Caco-2 (cell line): Measurements from ENCODE around the gene BTNL8. TPM values are rescaled to one million over a fixed set of nuclear protein-coding genes. Genes with fewer than 3 reads are reported as not detected.

Source experiments
- BruUV-seq: library from RNA; stranded (reverse); fragments of 400-500 nt; replicated peaks from 2 replicates; lab custom pipeline; 2021; lab: Mats Ljungman, UMichigan
- CTCF ChIA-PET: fragments of 300-600 bp; sonication (Branson Sonifier 250); formaldehyde crosslinking; loops from one replicate; lab custom pipeline; 2022; ENCODE audit warnings: antibody characterized with exemption; lab: Charles Lee
- POLR2A ChIA-PET: fragments of 300-600 bp; sonication (Branson Sonifier 250); formaldehyde crosslinking; loops from one replicate; lab custom pipeline; 2022; ENCODE audit warnings: antibody characterized with exemption; lab: Charles Lee
- DNase-seq, 2 experiments: peaks; one replicate each; pipeline versions ENCODE4 v3.0.0 to v3.0.0-alpha.2; 2020 to 2022
- H3K27me3 ChIP-seq: replicated peaks from 2 replicates; pipeline ENCODE4 v1.6.0; 2011; ENCODE audit warnings: low read length; ENCODE audit not compliant: control insufficient read depth, insufficient read depth
- H3K36me3 ChIP-seq: 2 replicates; pipeline ENCODE4 v1.5.1; 2011; ENCODE audit warnings: low read length; ENCODE audit not compliant: control insufficient read depth, insufficient read depth
- H3K4me1 ChIP-seq: fragments of 250-450 bp; sonication (Bioruptor Pico); 2 replicates; pipeline ENCODE4 v1.5.1; 2020; ENCODE audit warnings: mild to moderate bottlenecking
- H3K4me3 ChIP-seq: 2 replicates; pipeline ENCODE4 v1.5.1; 2011; ENCODE audit warnings: low read depth, mild to moderate bottlenecking, control low read depth, low read length
- H3K9me3 ChIP-seq: fragments of 250-450 bp; sonication (Bioruptor Pico); 2 replicates; pipeline ENCODE4 v1.5.1; 2020; ENCODE audit warnings: mild to moderate bottlenecking, moderate library complexity
- H3K27ac Mint-ChIP-seq: one replicate; pipeline ENCODE4 v1.8.0; 2022; ENCODE audit warnings: mixed read lengths; ENCODE audit not compliant: unreplicated experiment
- H3K27me3 Mint-ChIP-seq: one replicate; pipeline ENCODE4 v1.8.0; 2022; ENCODE audit warnings: mixed read lengths; ENCODE audit not compliant: insufficient read depth, unreplicated experiment
- H3K36me3 Mint-ChIP-seq: one replicate; pipeline ENCODE4 v1.8.0; 2022; ENCODE audit warnings: mild to moderate bottlenecking, mixed read lengths; ENCODE audit not compliant: insufficient read depth, unreplicated experiment
- H3K4me1 Mint-ChIP-seq: one replicate; pipeline ENCODE4 v1.8.0; 2022; ENCODE audit warnings: low read depth, mixed read lengths; ENCODE audit not compliant: unreplicated experiment
- H3K4me3 Mint-ChIP-seq: one replicate; pipeline ENCODE4 v1.8.0; 2022; ENCODE audit warnings: mild to moderate bottlenecking, moderate library complexity, mixed read lengths; ENCODE audit not compliant: unreplicated experiment
- H3K9me3 Mint-ChIP-seq: one replicate; pipeline ENCODE4 v1.8.0; 2022; ENCODE audit warnings: mixed read lengths; ENCODE audit not compliant: unreplicated experiment
- CTCF ChIP-seq, 2 experiments: fragments of 200-600 bp in 1 of 2; IDR thresholded peaks; 1 replicate in 1 of 2; 2 replicates in 1 of 2; pipeline versions ENCODE4 v1.5.1 to v1.8.0; 2011 to 2022; ENCODE audit warnings: antibody characterized with exemption in 1 of 2, control low read depth in 1 of 2, inconsistent platforms in 1 of 2, low read depth in 1 of 2, low read length in 1 of 2, mild to moderate bottlenecking in 1 of 2, moderate library complexity in 1 of 2; ENCODE audit not compliant: insufficient read depth in 1 of 2, severe bottlenecking in 1 of 2, unreplicated experiment in 1 of 2
- intact Hi-C: fragments of 100-400 bp; cut with micrococcal nuclease; formaldehyde crosslinking; loops from one replicate; pipeline ENCODE4 v1.10.0; 2022; ENCODE audit not compliant: unreplicated experiment
- total RNA-seq: library from RNA; stranded (reverse); gene quantifications from 2 replicates; pipeline ENCODE4 v1.2.3, GENCODE V29; 2022

The BTNL8 gene
- total RNA-seq, 1 experiment from 2014 or later = 6.0 TPM

- H3K4me3 ChIP-seq = no peak overlapping the region
- Mint-ChIP-seq H3K4me3 (no peak overlapping the region), H3K36me3 (no peaks in the 10 kb centered on the region), H3K4me1 (peaks cover 10% of the 10 kb centered on the region), H3K9me3 (peaks cover 11% of the 10 kb centered on the region), H3K27me3 (no peaks in the 10 kb centered on the region), H3K27ac (no peak overlapping the region)
- POLR2A ChIA-PET = no interaction called here
- intact Hi-C loops = no loop called here
- H3K36me3 ChIP-seq = no peaks in the 10 kb centered on the region
- H3K27me3 ChIP-seq = no peaks in the 10 kb centered on the region
- CTCF ChIA-PET = no interaction called here
- DNase-seq = no peak
- no peaks in the 10 kb centered on the region for H3K9me3 ChIP-seq
- no peak for TF ChIP-seq CTCF (IDR thresholded peaks at IDR 0.05; ENCODE audit: insufficient read depth in 1 of 2, low read depth in 1 of 2, low read length in 1 of 2, severe bottlenecking in 1 of 2, unreplicated experiment in 1 of 2)
- no peaks in the 10 kb centered on the region for H3K4me1 ChIP-seq
- no TSS peak for BruUV-seq
Observed at GRCh38 chr5:180990086-180990881, 91.3 kb downstream of the BTNL8 start.

DNA sequence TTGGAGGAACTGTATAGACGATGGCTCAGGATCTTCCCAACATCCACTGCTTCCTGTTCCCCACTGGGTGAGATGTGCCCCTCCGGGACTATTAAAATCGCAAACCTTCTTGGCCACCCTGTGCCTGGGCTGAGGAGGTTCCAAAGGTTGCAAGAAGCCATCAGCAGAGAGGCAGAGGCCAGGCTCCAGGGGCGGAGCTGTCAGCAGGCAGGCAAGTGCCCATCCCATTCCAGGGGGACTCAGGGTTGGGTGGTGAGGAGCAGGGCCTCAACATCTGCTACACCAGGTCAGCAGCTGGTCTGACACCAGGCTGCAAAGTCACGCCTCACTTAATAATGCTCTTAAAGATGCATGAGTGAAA is 91.9 kb downstream of the BTNL8 start:
- Mint-ChIP-seq H3K4me1 (peaks cover 10% of the 10 kb centered on the region), H3K27me3 (no peaks in the 10 kb centered on the region), H3K9me3 (peaks cover 10% of the 10 kb centered on the region), H3K4me3 (no peak overlapping the region), H3K36me3 (no peaks in the 10 kb centered on the region), H3K27ac (no peak overlapping the region)
- intact Hi-C loops = no loop called here
- DNase-seq = no peak
- H3K27me3 ChIP-seq = no peaks in the 10 kb centered on the region
- no peak for TF ChIP-seq CTCF (IDR thresholded peaks at IDR 0.05; ENCODE audit: insufficient read depth in 1 of 2, low read depth in 1 of 2, low read length in 1 of 2, severe bottlenecking in 1 of 2, unreplicated experiment in 1 of 2)
- no TSS peak for BruUV-seq
- CTCF ChIA-PET = no interaction called here
- H3K36me3 ChIP-seq = no peaks in the 10 kb centered on the region
- no peak overlapping the region for H3K4me3 ChIP-seq
- no peaks in the 10 kb centered on the region for H3K9me3 ChIP-seq
- no peaks in the 10 kb centered on the region for H3K4me1 ChIP-seq
- POLR2A ChIA-PET = no interaction called here

Other genes with a start within 250 kb of the BTNL8 start
- not detected in 2 replicates for gene FLT4, start 249.6 kb upstream of the BTNL8 start, total RNA-seq
- not detected in 2 replicates for gene OR2Y1, start 159.1 kb upstream of the BTNL8 start, total RNA-seq
- 80.1 and 82.5 TPM in 2 replicates for gene MGAT1, start 96.4 kb upstream of the BTNL8 start, total RNA-seq
- 34.4 and 35.9 TPM in 2 replicates for gene ZFP62, start 37.9 kb upstream of the BTNL8 start, total RNA-seq
- gene BTNL3, start 89.7 kb downstream of the BTNL8 start, total RNA-seq = 0.14 TPM in 1 of 2 replicates, not detected in the other
- gene BTNL9, start 141.1 kb downstream of the BTNL8 start, total RNA-seq = 8.4 and 10.0 TPM in 2 replicates
- not detected in 2 replicates for gene OR2V1, start 232.0 kb downstream of the BTNL8 start, total RNA-seq
- gene OR2V2, start 248.4 kb downstream of the BTNL8 start, total RNA-seq = not detected in 2 replicates